GM18519 (cell line): ENCODE data around the gene MPP3.
"Not testable (repeated sequence)": the region's sequence is repeated elsewhere in the genome, so short reads cannot be mapped to it uniquely, and the experiment has no call there.

ENCODE experiments used
- ATAC-seq: cut with Tn5 transposase; IDR thresholded peaks from one replicate; pipeline ENCODE4 v1.9.1; 2021; ENCODE audit warnings: mild to moderate bottlenecking, moderate library complexity; ENCODE audit not compliant: unreplicated experiment, low FRiP score

MPP3 gene

GRCh38 chr17:43812396-43813265, 20.3 kb downstream of the MPP3 start:
- no peak for ATAC-seq

DNA sequence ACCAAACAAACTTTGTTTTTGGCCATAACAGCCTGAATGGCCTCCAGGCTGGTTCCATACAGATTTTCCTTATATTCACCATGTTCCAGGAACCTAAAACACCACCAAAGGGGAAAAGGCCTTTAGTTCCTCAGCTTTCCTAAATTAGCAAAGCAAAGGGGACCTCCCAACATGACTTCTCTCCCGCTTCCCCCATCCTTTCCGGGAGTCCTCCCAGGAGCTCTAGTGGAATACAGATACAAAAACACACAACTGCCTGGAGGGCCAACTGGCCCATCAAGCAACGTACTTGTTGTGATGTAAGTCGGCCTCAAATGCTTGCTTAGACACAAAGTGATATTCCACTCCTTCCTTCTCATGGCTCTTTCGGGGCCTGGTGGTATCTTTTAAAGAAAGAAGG, 22.1 kb downstream of the MPP3 start:
- ATAC-seq, result no peak

GRCh38 chr17:43810226-43810715, 22.7 kb downstream of the MPP3 start:
- ATAC-seq, result no peak

GRCh38 chr17:43809121-43809520, 23.8 kb downstream of the MPP3 start:
- no peak for ATAC-seq

- no peak for ATAC-seq
Measured at GRCh38 chr17:43808076-43808475, 24.9 kb downstream of the MPP3 start.

DNA sequence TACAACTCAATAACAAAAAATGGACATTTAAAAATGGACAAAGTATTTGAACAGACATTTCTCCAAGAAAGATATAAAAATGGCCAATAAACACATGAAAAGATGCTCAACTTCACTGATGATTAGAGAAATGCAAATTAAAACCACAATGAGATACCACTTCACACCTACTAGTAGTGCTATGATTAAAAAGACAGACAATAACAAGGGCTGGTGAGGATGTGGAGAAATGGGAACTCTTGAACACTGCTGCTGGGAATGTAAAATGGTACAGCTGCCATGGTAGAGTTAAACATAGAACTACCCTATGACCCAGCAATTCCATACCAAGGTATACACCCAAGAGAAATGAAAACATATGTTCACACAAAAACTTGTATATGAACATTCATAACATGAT, 27.8 kb downstream of the MPP3 start:
- ATAC-seq, result no peak

- ATAC-seq, result no peak
Measured at GRCh38 chr17:43803758-43804157, 29.2 kb downstream of the MPP3 start.

DNA sequence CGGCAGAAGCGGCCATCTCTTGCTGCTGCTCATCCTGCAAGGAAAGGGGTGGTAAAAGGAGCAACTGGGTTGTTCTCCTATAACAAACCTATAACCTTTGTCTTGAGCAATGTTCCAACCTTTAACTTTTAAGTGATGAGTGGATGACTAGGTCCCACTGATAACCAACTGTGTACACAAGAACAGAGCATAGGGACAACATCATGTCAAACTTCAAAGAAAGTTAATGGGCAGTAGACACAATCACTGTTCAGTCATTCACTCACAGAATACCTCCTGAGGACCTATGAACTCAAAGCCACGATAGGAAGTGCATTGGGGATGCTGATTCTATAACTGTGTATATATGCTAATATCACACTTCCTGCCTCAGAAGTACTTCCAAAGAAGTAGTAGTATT, 31.1 kb downstream of the MPP3 start:
- no peak for ATAC-seq

- no peak for ATAC-seq
Measured at GRCh38 chr17:43800736-43801135, 32.2 kb downstream of the MPP3 start.

- ATAC-seq, result no peak
Measured at GRCh38 chr17:43799047-43799446, 33.9 kb downstream of the MPP3 start.

- not testable (repeated sequence) for ATAC-seq
Measured at GRCh38 chr17:43798024-43798423, 34.9 kb downstream of the MPP3 start.

DNA sequence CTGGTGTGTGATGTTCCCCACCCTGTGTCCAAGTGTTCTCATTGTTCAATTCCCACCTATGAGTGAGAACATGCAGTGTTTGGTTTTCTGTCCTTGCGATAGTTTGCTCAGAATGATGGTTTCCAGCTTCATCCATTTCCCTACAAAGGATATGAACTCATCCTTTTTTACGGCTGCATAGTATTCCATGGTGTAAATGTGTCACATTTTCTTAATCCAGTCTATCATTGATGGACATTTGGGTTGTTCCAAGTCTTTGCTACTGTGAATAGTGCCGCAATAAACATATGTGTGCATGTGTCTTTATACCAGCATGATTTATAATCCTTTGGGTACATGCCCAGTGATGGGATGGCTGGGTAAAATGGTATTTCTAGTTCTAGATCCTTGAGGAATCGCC, 40.3 kb downstream of the MPP3 start:
- not testable (repeated sequence) for ATAC-seq

GRCh38 chr17:43791589-43791988, 41.4 kb downstream of the MPP3 start:
- no peak for ATAC-seq

DNA sequence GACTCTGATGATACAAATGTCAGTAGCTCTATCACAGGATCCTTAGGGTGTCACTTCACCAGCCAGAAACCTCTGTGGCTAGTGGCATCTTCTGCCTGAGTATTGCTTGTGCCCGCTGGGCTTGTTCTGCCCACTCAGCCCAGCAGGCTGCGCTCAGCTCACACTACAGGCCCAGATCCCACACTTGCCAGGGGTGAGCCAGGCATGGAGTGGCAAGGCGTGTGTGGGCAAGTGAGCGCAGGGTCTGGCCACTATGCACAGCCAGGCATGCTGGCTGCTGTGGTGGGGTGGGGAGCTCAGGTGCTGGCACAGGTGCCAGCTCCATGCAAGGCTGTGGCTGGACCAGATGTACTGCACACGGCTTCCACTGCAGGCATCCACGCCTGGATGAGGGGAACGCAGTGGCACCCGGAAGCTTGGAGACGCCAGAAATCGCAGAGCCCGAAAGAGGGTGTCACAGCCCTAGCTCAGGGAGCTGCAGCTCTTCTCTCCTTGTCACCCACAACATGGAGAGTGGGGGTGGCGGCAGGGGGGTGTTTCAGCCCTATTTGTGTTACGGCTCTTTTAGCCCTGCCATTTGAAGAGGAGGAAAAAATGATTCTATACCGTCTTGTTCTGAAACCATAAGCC, 42.5 kb downstream of the MPP3 start:
- no peak for ATAC-seq

GRCh38 chr17:43789482-43789881, 43.5 kb downstream of the MPP3 start:
- ATAC-seq, result no peak

DNA sequence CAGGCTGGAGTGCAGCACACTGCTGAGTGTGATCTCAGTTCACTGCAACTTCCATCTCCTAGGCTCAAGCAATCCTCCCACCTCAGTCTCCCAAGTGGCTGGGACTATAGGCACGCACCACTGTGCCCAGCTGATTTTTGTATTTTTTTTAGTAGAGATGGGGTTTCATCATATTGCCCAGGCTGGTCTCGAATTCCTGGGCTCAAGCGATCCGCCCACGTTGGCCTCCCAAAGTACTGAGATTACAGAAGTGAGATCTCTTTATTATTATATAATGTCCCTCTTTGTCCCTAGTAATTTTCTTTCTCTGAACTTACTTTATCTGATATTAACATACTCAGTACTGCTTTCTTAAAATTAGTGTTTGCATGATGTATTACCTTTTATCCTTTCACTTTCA, 44.4 kb downstream of the MPP3 start:
- no peak for ATAC-seq

GRCh38 chr17:43787728-43788127, 45.2 kb downstream of the MPP3 start:
- ATAC-seq, result no peak

DNA sequence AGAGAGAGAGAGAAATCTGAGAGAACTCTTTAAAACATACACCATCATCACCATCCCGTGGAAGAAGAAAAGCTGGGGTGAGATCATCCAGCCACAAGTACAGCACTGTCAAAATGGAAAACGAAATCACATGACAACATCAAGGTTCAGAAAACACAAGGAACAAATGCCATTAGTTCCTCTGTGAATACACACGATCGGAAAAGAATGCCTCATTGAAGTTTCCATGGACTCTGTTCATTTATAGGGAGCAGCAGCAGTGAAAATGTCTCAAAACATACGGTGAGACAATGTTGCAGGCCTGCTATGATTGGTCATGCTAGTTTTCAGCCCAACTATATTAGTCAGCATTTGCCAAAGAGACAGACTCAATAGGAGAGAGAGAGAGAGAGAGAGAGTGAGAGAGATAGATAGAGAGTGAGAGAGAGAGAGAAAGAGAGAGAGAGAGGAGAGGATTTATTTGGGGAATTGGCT, 48.3 kb downstream of the MPP3 start:
- no peak for ATAC-seq

- ATAC-seq, result no peak
Measured at GRCh38 chr17:43784068-43784467, 48.9 kb downstream of the MPP3 start.

DNA sequence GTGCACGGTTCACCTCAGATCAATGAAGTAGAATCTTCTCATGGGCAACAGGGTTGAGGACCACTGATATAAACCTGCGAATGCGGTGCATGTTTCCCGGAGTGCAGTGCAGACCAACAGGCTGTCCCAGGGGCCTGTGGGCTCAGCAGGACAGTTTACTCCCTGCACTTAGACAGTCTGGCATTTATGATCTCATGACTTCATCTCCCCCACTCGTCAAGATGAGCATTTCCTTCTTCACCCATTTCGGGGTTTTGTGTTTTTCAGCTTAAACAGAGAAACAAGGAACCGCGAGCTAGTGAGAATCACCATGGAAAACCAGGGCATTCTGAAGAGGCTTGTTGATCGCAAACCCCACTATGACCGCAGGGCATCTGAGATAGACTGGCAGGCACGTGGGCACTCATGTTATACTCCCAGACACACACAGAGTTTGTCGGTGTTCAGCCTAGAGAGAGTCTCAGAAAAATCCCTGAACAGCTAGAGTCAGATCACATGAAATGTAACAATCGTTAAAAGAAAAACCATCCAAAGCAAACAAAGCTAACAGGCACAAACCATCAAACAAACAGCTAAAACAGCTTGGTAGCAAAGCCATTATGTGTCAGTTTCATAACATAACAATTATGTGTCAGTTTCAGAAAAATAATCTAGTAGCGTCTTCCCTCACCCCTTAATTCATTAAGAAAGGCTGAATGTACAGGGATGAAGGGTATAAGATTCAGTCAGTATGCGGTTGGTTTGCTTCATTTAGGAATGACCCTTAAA, 49.8 kb downstream of the MPP3 start:
- ATAC-seq, result no peak

DNA sequence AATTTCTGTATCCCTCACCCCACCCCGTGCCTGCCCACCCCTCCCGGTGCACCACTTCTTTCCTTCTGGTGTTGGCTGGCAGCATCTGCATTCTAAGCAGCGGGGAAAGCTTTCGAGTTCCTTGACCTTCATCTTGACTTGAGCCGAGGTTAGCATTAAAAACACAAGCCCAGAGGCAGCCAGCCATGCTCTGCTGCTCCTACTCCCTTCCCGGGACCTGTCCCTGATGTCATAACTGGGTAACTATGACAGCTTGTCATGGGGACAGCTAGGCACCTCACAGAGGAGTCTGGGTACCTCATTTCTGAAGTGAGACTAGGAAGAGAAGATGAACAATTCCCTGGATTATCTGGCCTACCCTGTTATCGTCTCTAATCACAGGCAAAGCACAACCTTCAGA, 52.8 kb downstream of the MPP3 start, which contains the start of gene CFAP97D1:
CFAP97D1 (plus strand) TSS at position 301 of the 400 bp plus-strand sequence; CDS start at position 329, 28 bp downstream.
- ATAC-seq, result no peak
